Measurements from ENCODE around the gene SMG9. TPM values are rescaled to one million over a fixed set of nuclear protein-coding genes. Genes with fewer than 3 reads are reported as not detected.

Gene SMG9
- total and polyA plus RNA-seq, 4 donors = 5.4 to 8.9 (median 5.8) TPM

DNA sequence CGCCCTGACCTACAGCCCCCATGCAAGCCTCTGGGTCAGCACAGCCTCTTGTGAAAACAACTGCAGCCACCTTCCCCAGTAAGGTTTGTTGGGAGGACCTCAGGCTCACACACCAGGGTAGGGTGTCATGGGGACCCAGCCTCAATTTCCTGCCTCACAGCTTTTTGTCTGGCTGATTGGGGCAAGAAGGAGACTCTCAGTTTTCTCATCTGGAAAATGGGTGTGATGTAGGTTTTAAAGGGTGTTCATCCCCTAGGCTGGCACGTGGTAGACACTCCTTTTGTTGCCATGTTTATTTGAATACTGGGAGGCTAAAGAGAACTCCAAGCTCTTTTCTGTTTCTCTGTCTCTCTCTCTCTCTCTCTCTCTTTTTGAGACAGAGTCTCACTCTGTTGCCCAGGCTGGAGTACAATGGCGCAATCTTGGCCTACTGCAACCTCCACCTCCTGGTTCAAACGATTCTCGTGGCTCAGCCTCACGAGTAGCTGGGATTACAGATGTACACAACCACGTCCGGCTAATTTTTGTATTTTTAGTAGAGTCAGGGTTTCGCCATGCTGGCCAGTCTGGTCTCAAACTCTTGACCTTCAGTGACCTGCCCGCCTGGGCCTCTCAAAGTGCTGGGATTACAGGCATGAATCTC lies 66.6 kb downstream of the SMG9 start (continued):
- TF ChIP-seq, protein P1, sequence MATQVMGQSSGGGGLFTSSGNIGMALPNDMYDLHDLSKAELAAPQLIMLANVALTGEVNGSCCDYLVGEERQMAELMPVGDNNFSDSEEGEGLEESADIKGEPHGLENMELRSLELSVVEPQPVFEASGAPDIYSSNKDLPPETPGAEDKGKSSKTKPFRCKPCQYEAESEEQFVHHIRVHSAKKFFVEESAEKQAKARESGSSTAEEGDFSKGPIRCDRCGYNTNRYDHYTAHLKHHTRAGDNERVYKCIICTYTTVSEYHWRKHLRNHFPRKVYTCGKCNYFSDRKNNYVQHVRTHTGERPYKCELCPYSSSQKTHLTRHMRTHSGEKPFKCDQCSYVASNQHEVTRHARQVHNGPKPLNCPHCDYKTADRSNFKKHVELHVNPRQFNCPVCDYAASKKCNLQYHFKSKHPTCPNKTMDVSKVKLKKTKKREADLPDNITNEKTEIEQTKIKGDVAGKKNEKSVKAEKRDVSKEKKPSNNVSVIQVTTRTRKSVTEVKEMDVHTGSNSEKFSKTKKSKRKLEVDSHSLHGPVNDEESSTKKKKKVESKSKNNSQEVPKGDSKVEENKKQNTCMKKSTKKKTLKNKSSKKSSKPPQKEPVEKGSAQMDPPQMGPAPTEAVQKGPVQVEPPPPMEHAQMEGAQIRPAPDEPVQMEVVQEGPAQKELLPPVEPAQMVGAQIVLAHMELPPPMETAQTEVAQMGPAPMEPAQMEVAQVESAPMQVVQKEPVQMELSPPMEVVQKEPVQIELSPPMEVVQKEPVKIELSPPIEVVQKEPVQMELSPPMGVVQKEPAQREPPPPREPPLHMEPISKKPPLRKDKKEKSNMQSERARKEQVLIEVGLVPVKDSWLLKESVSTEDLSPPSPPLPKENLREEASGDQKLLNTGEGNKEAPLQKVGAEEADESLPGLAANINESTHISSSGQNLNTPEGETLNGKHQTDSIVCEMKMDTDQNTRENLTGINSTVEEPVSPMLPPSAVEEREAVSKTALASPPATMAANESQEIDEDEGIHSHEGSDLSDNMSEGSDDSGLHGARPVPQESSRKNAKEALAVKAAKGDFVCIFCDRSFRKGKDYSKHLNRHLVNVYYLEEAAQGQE (IDR thresholded peaks at IDR 0.05) = no peak
- TF ChIP-seq NR2F2 (IDR thresholded peaks at IDR 0.05) (no peak), RAD21 (IDR thresholded peaks at IDR 0.05) (no peak), HNF4A (conservative IDR thresholded peaks at IDR 0.05) (no peak), FOXA2 (IDR thresholded peaks at IDR 0.05) (no peak)
- TF ChIP-seq, protein P2, sequence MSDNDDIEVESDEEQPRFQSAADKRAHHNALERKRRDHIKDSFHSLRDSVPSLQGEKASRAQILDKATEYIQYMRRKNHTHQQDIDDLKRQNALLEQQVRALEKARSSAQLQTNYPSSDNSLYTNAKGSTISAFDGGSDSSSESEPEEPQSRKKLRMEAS (IDR thresholded peaks at IDR 0.05) = no peak
- TF ChIP-seq, protein P3, sequence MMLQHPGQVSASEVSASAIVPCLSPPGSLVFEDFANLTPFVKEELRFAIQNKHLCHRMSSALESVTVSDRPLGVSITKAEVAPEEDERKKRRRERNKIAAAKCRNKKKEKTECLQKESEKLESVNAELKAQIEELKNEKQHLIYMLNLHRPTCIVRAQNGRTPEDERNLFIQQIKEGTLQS (IDR thresholded peaks at IDR 0.05) = no peak

DNA sequence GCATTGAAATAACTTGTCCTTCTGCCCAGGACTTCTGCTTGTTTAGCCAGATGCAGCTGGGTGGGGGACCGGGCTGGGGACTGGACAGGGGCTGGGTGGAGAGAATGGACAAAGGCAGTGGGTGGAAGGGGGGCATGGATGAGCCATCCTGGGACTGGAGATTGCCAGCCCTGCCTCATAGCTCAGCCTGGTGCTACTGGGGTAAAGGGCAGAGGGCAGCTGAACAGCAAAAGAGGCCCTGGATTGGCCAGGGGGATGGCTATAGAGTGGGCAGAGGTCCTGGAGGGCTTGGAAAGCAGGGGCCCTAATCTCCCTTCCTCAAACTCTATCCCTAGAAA lies 67.1 kb downstream of the SMG9 start:
- Histone ChIP-seq H3K27ac (ENCODE audit: low read depth in 1 of 2, low read length in 2 of 2) (no peak overlapping the region), H3K4me3 (ENCODE audit: low read depth in 1 of 3, low read length in 3 of 3) (no peak overlapping the region), H3K4me1 (ENCODE audit: control insufficient read depth in 4 of 4, insufficient read depth in 4 of 4, low read length in 3 of 4) (no peaks in the 10 kb centered on the region), H3K9me3 (ENCODE audit: control insufficient read depth in 4 of 4, low read length in 3 of 4) (peaks cover 14 to 26% (median 16%) of the 10 kb centered on the region in 4 donors), H3K27me3 (ENCODE audit: control insufficient read depth in 4 of 4, insufficient read depth in 4 of 4, low read length in 3 of 4) (no peaks in the 10 kb centered on the region), H3K36me3 (ENCODE audit: control insufficient read depth in 4 of 4, insufficient read depth in 3 of 4, low read depth in 1 of 4, low read length in 3 of 4) (no peaks in the 10 kb centered on the region), H3K9ac (ENCODE audit: low read depth in 1 of 2, low read length in 2 of 2) (no peak overlapping the region)
- TF ChIP-seq, protein P4, sequence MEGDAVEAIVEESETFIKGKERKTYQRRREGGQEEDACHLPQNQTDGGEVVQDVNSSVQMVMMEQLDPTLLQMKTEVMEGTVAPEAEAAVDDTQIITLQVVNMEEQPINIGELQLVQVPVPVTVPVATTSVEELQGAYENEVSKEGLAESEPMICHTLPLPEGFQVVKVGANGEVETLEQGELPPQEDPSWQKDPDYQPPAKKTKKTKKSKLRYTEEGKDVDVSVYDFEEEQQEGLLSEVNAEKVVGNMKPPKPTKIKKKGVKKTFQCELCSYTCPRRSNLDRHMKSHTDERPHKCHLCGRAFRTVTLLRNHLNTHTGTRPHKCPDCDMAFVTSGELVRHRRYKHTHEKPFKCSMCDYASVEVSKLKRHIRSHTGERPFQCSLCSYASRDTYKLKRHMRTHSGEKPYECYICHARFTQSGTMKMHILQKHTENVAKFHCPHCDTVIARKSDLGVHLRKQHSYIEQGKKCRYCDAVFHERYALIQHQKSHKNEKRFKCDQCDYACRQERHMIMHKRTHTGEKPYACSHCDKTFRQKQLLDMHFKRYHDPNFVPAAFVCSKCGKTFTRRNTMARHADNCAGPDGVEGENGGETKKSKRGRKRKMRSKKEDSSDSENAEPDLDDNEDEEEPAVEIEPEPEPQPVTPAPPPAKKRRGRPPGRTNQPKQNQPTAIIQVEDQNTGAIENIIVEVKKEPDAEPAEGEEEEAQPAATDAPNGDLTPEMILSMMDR (IDR thresholded peaks at IDR 0.05; ENCODE audit: low read depth, low read length, missing input control) = no peak
- TF ChIP-seq RAD21 (IDR thresholded peaks at IDR 0.05) (no peak), TAF1 (conservative IDR thresholded peaks at IDR 0.05) (no peak)
- TF ChIP-seq, protein P3 (IDR thresholded peaks at IDR 0.05) = no peak
- no peak for DNase-seq (ENCODE audit: low spot score)
- WGBS = 62% methylated on average over 1 of the region's 1 CpG

DNA sequence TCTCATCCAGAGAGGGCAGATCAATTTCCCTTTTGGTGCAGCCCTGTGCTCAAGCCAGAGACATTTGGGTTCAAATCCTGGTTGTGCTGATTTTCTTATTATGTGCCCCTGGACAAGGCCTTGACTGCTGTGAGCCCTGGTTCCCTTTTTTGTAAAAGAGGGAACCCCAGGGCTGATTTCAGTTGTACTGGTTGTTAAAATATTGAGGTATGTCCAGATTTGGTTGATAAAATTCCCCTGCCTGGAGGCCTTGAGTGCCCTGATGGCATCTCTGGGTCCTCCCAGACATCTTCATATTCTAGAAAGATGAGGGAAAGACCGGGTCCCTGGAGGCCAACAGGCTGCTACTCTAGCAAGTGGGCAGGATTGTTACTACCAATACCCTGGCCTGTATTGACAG lies 70.4 kb downstream of the SMG9 start:
- Histone ChIP-seq H3K4me3 (ENCODE audit: low read depth in 1 of 3, low read length in 3 of 3) (no peak overlapping the region), H3K27ac (ENCODE audit: low read depth in 1 of 2, low read length in 2 of 2) (no peak overlapping the region), H3K27me3 (ENCODE audit: control insufficient read depth in 4 of 4, insufficient read depth in 4 of 4, low read length in 3 of 4) (no peaks in the 10 kb centered on the region), H3K9me3 (ENCODE audit: control insufficient read depth in 4 of 4, low read length in 3 of 4) (peaks cover 0 to 5% (median 0%) of the 10 kb centered on the region in 4 donors), H3K36me3 (ENCODE audit: control insufficient read depth in 4 of 4, insufficient read depth in 3 of 4, low read depth in 1 of 4, low read length in 3 of 4) (no peaks in the 10 kb centered on the region), H3K9ac (ENCODE audit: low read depth in 1 of 2, low read length in 2 of 2) (no peak overlapping the region), H3K4me1 (ENCODE audit: control insufficient read depth in 4 of 4, insufficient read depth in 4 of 4, low read length in 3 of 4) (no peaks in the 10 kb centered on the region)
- no peak for DNase-seq (ENCODE audit: low spot score)
- WGBS = 77% methylated on average over 1 of the region's 1 CpG
- TF ChIP-seq HNF4A (conservative IDR thresholded peaks at IDR 0.05) (no peak), FOXA2 (IDR thresholded peaks at IDR 0.05) (no peak), SP1 (IDR thresholded peaks at IDR 0.05) (no peak), GABPA (IDR thresholded peaks at IDR 0.05 in 1 of 2, conservative IDR thresholded peaks at IDR 0.05 in 1 of 2) (no peak), EGR1 (IDR thresholded peaks at IDR 0.05; ENCODE audit: low read depth in 2 of 2) (no peak), RAD21 (IDR thresholded peaks at IDR 0.05) (no peak)
- TF ChIP-seq, protein P2 (IDR thresholded peaks at IDR 0.05) = no peak
- TF ChIP-seq, protein P4 (IDR thresholded peaks at IDR 0.05; ENCODE audit: low read depth, low read length, missing input control) = no peak
- TF ChIP-seq, protein P1 (IDR thresholded peaks at IDR 0.05) = no peak
